HepG2 (cell line): Measurements from ENCODE around the gene SERTAD1. TPM values are rescaled to one million over a fixed set of nuclear protein-coding genes. Genes with fewer than 3 reads are reported as not detected.

Experiments used
- ATAC-seq: fragments of 200-7000 bp; cut with Tn5 transposase; 3 replicates; pipeline ENCODE4 v1.9.1; 2020; ENCODE audit warnings: mild to moderate bottlenecking, moderate library complexity
- BruUV-seq: library from RNA; stranded (reverse); fragments of 400-500 nt; replicated peaks from 2 replicates; lab custom pipeline; 2021; lab: Mats Ljungman, UMichigan
- CTCF ChIA-PET: fragments of 300-600 bp; formaldehyde crosslinking; extraction: SDS; loops from one replicate; lab custom pipeline; 2021; ENCODE audit warnings: low total read pairs, inconsistent platforms, low intra/inter-chr PET ratio; lab: Yijun Ruan, JAX
- POLR2A ChIA-PET: fragments of 350-600 bp; sonication (Branson Sonifier 250); formaldehyde crosslinking; loops from one replicate; lab custom pipeline; 2020; ENCODE audit warnings: antibody characterized with exemption, inconsistent platforms; lab: Yijun Ruan, JAX
- DNase-seq: peaks from one replicate; pipeline ENCODE4 v3.0.0-alpha.2; 2015; ENCODE audit warnings: low spot score
- FAIRE-seq: peaks from 3 replicates; lab custom pipeline; 2011; peaks lifted over from hg19 to GRCh38; lab: Jason Lieb, UNC
- H2AFZ ChIP-seq: one replicate; pipeline ENCODE4 v1.6.1; 2011; ENCODE audit warnings: low read length, inconsistent platforms
- H3K27ac ChIP-seq: fragments of 300-600 bp; 3 replicates; pipeline ENCODE4 v1.8.0; 2011; ENCODE audit warnings: mixed run types, mild to moderate bottlenecking, mixed read lengths, low read length, inconsistent platforms; ENCODE audit not compliant: insufficient read depth; ENCODE audit errors: extremely low read length
- H3K27me3 ChIP-seq, 2 experiments: fragments of 200-600 bp in 1 of 2; 2 replicates in 1 of 2; 3 replicates in 1 of 2; pipeline versions ENCODE4 v1.6.0 to v1.8.0; 2011; ENCODE audit warnings: low read length in 2 of 2, mild to moderate bottlenecking in 2 of 2, moderate library complexity in 2 of 2, inconsistent platforms in 1 of 2; ENCODE audit not compliant: insufficient read depth in 2 of 2, control insufficient read depth in 1 of 2
- H3K36me3 ChIP-seq, 2 experiments: fragments of 200-600 bp in 1 of 2; replicated peaks in 1 of 2; 2 replicates in 1 of 2; 3 replicates in 1 of 2; pipeline versions ENCODE4 v1.5.1 to v1.8.0; 2011; ENCODE audit warnings: low read length in 2 of 2, inconsistent platforms in 1 of 2; ENCODE audit not compliant: insufficient read depth in 2 of 2, control insufficient read depth in 1 of 2
- H3K4me1 ChIP-seq: 2 replicates; pipeline ENCODE4 v1.5.1; 2012; ENCODE audit warnings: low read length, inconsistent platforms; ENCODE audit not compliant: insufficient read depth
- H3K4me2 ChIP-seq: 2 replicates; pipeline ENCODE4 v1.6.0; 2011; ENCODE audit warnings: low read depth, low read length, inconsistent platforms
- H3K4me3 ChIP-seq, 3 experiments: fragments of 200-600 bp in 1 of 3; sonication (generic), shearing (Covaris generic) in 1 of 3; replicated peaks in 1 of 3; 2 replicates each; pipeline ENCODE4 v1.5.1; 2011 to 2016; ENCODE audit warnings: low read length in 3 of 3, inconsistent platforms in 2 of 3, low read depth in 2 of 3, mild to moderate bottlenecking in 2 of 3, control low read depth in 1 of 3, mixed read lengths in 1 of 3; ENCODE audit not compliant: insufficient read depth in 1 of 3
- H3K79me2 ChIP-seq: one replicate; pipeline ENCODE4 v1.6.1; 2011; ENCODE audit warnings: low read length, inconsistent platforms; ENCODE audit not compliant: insufficient read depth
- H3K9ac ChIP-seq: 2 replicates; pipeline ENCODE4 v1.6.0; 2011; ENCODE audit warnings: mild to moderate bottlenecking, low read depth, low read length, inconsistent platforms; ENCODE audit not compliant: insufficient read depth
- H3K9me3 ChIP-seq: 2 replicates; pipeline ENCODE4 v1.5.1; 2012; ENCODE audit warnings: mild to moderate bottlenecking, low read length
- H4K20me1 ChIP-seq: 2 replicates; pipeline ENCODE4 v1.6.0; 2011; ENCODE audit warnings: inconsistent platforms, mild to moderate bottlenecking, low read length, moderate library complexity; ENCODE audit not compliant: insufficient read depth
- ARHGAP35 ChIP-seq: sonication (generic); formaldehyde crosslinking; IDR thresholded peaks from 2 replicates; pipeline ENCODE4 v1.9.0; 2022; ENCODE audit warnings: mild to moderate bottlenecking, inconsistent platforms, moderate library complexity, missing genetic modification reagents, borderline replicate concordance
- EZH2 ChIP-seq: conservative IDR thresholded peaks from 2 replicates; pipeline ENCODE4 v1.6.1; 2012; ENCODE audit warnings: mild to moderate bottlenecking, low read depth, low read length, moderate library complexity
- KDM1A ChIP-seq: IDR thresholded peaks from 2 replicates; pipeline ENCODE4 v1.6.1; 2016; ENCODE audit warnings: missing compliant biosample characterization
- MAFG ChIP-seq: sonication (generic); formaldehyde crosslinking; IDR thresholded peaks from 2 replicates; pipeline ENCODE4 v1.5.1; 2020; ENCODE audit warnings: mild to moderate bottlenecking, missing genetic modification reagents
- MAFK ChIP-seq, 2 experiments: IDR thresholded peaks in 1 of 2; conservative IDR thresholded peaks in 1 of 2; 2 replicates each; pipeline ENCODE4 v1.6.1; 2011; ENCODE audit warnings: improper control_type of control experiment in 2 of 2, low read length in 2 of 2
- SP2 ChIP-seq: sonication (generic); formaldehyde crosslinking; IDR thresholded peaks from 2 replicates; pipeline ENCODE4 v1.5.1; 2020; ENCODE audit warnings: mild to moderate bottlenecking, missing genetic modification reagents
- YEATS4 ChIP-seq: sonication (generic); formaldehyde crosslinking; IDR thresholded peaks from 2 replicates; pipeline ENCODE4 v1.4.0; 2020; ENCODE audit warnings: missing genetic modification reagents, borderline replicate concordance
- ZNF484 ChIP-seq: sonication (generic); formaldehyde crosslinking; IDR thresholded peaks from 2 replicates; pipeline ENCODE4 v1.5.1; 2020; ENCODE audit warnings: mild to moderate bottlenecking, low read depth, missing genetic modification reagents, borderline replicate concordance
- WGBS: methylation state at CpG from one replicate; pipeline ENCODE4 v1.1.6; 2017; ENCODE audit warnings: low lambda C conversion rate; 5-methylcytosine and 5-hydroxymethylcytosine counted together
- in situ Hi-C: cut with HindIII; loops from 2 replicates; pipeline ENCODE4 v1.10.0; 2017; ENCODE audit warnings: low pct_unique_long_range_greater_than_20kb; ENCODE audit not compliant: extremely low pct_ligation_motif_present
- intact Hi-C: fragments of 100-400 bp; cut with micrococcal nuclease; formaldehyde crosslinking; loops from one replicate; pipeline ENCODE4 v1.10.0; 2022; ENCODE audit not compliant: unreplicated experiment
- polyA plus RNA-seq, 8 experiments: library from polyadenylated mRNA; depleted of rRNA in 3 of 8; stranded (reverse) in 7 of 8; unstranded in 1 of 8; fragments of >200 nt; fragmentation: Illumina TruSeq in 4 of 8; extraction: Trizol in 4 of 8; gene quantifications; 2 replicates each; pipeline versions ENCODE4 v1.2.1 to v1.2.3, GENCODE V29; 2011 to 2016; ENCODE audit warnings: low read depth in 4 of 8, missing spikeins in 1 of 8, mixed read lengths in 1 of 8; ENCODE audit not compliant: insufficient read depth in 1 of 8
- total RNA-seq, 5 experiments: library from RNA; depleted of rRNA; stranded (reverse); fragments of >200 nt; fragmentation: Illumina TruSeq; extraction: Trizol; gene quantifications; 2 replicates each; pipeline ENCODE4 v1.2.3, GENCODE V29; 2016; ENCODE audit warnings: low read depth in 1 of 5
- TF ChIP-seq, protein P1 (sequence below): sonication (generic); IDR thresholded peaks from 2 replicates; pipeline ENCODE4 v1.6.1; 2016; ENCODE audit warnings: low read depth, borderline replicate concordance
- TF ChIP-seq, protein P2 (sequence below): sonication (generic); formaldehyde crosslinking; IDR thresholded peaks from 2 replicates; pipeline ENCODE4 v1.5.0; 2020; ENCODE audit warnings: mild to moderate bottlenecking, missing genetic modification reagents
- TF ChIP-seq, protein P3 (sequence below): IDR thresholded peaks from 2 replicates; pipeline ENCODE4 v1.6.1; 2016; ENCODE audit warnings: control low read depth

Gene SERTAD1
- total and polyA plus RNA-seq, 2 of the 13 experiments (the other 11 are each of a cell fraction or from before 2014, with no cell fraction given) = 4.3 to 4.5 TPM

DNA sequence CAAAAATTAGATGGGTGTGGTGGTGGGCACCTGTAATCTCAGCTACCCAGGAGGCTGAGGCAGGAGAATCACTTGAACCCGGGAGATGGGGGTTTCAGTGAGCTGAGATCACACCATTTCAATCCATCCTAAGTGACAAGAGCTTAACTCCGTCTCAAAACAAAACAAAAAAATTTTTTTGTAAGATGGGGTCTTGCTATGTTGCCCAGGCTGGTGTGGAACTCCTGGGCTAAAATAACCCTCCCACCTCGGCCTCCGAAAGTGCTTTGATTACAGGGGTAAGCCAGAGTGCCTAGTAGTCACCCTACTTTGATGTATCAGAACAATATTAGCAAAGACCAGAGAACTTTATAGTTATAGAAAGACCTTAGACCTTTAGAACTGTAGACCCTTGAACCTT, 48.9 kb upstream of the SERTAD1 start (continued):
- TF ChIP-seq SP2 (CRISPR knock-in tag) = no peak

DNA sequence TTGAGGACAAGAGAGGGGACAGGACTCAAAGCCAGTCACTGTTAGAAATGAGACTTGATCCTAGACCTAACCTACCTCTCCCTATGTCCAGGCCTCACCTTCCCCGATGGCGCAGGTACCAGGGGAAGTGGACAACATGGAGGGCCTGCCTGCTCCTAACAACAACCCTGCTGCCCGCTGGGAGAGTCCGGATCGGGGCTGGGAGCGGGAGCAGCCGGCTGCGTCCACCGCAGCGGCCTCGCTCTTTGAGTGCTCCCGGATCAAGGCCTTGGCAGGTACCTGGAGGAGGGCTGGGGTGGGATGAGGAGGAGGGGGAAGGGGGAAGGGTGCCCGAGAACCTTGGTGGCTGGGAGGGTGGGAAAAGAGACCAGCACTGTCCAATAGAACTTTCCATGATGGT, 46.7 kb upstream of the SERTAD1 start:
- Histone ChIP-seq H3K9me3 (no peaks in the 10 kb centered on the region), H3K36me3 (no peaks in the 10 kb centered on the region), H3K79me2 (no peaks in the 10 kb centered on the region), H3K4me3 (no peak overlapping the region), H4K20me1 (no peaks in the 10 kb centered on the region), H3K4me2 (no peak overlapping the region), H3K4me1 (no peaks in the 10 kb centered on the region), H2AFZ (no peak overlapping the region), H3K9ac (no peak overlapping the region), H3K27ac (no peak overlapping the region), H3K27me3 (peaks cover 0 to 7% of the 10 kb centered on the region in 2 experiments; a peak in 2 of 5 replicates)
- DNase-seq (no peak), FAIRE-seq (no peak), ATAC-seq (no peak)
- WGBS = 78% methylated on average over 13 of the region's 13 CpGs
- ChIA-PET CTCF (no interaction called here), POLR2A (no interaction called here)
- intact Hi-C loops (no loop called here), in situ Hi-C loops (no loop called here)
- BruUV-seq = no TSS peak
- TF ChIP-seq KDM1A (CRISPR knock-in tag) (no peak), ARHGAP35 (CRISPR knock-in tag) (no peak), MAFK (conservative IDR thresholded peaks at IDR 0.05 in 1 of 2, IDR thresholded peaks at IDR 0.05 in 1 of 2; ENCODE audit: low read length in 2 of 2) (no peak), EZH2 (no peak), ZNF484 (CRISPR knock-in tag) (no peak), YEATS4 (CRISPR knock-in tag) (no peak), MAFG (CRISPR knock-in tag) (no peak)
- TF ChIP-seq, protein P1, sequence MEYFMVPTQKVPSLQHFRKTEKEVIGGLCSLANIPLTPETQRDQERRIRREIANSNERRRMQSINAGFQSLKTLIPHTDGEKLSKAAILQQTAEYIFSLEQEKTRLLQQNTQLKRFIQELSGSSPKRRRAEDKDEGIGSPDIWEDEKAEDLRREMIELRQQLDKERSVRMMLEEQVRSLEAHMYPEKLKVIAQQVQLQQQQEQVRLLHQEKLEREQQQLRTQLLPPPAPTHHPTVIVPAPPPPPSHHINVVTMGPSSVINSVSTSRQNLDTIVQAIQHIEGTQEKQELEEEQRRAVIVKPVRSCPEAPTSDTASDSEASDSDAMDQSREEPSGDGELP = no peak
- TF ChIP-seq, protein P2, sequence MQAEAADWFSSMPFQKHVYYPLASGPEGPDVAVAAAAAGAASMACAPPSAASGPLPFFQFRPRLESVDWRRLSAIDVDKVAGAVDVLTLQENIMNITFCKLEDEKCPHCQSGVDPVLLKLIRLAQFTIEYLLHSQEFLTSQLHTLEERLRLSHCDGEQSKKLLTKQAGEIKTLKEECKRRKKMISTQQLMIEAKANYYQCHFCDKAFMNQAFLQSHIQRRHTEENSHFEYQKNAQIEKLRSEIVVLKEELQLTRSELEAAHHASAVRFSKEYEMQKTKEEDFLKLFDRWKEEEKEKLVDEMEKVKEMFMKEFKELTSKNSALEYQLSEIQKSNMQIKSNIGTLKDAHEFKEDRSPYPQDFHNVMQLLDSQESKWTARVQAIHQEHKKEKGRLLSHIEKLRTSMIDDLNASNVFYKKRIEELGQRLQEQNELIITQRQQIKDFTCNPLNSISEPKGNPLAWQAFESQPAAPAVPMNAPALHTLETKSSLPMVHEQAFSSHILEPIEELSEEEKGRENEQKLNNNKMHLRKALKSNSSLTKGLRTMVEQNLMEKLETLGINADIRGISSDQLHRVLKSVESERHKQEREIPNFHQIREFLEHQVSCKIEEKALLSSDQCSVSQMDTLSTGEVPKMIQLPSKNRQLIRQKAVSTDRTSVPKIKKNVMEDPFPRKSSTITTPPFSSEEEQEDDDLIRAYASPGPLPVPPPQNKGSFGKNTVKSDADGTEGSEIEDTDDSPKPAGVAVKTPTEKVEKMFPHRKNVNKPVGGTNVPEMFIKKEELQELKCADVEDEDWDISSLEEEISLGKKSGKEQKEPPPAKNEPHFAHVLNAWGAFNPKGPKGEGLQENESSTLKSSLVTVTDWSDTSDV = no peak
- TF ChIP-seq, protein P3, sequence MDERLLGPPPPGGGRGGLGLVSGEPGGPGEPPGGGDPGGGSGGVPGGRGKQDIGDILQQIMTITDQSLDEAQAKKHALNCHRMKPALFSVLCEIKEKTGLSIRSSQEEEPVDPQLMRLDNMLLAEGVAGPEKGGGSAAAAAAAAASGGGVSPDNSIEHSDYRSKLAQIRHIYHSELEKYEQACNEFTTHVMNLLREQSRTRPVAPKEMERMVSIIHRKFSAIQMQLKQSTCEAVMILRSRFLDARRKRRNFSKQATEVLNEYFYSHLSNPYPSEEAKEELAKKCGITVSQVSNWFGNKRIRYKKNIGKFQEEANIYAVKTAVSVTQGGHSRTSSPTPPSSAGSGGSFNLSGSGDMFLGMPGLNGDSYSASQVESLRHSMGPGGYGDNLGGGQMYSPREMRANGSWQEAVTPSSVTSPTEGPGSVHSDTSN (CRISPR knock-in tag) = no peak
